Measurements from ENCODE around the gene DNAH14. TPM values are rescaled to one million over a fixed set of nuclear protein-coding genes. Genes with fewer than 3 reads are reported as not detected.

The DNAH14 gene
- total and polyA plus RNA-seq, 2 of the 8 experiments (the other 6 are each of a cell fraction or from before 2014, with no cell fraction given) = 8.4 to 40.7 TPM

- 84% methylated on average over 4 of the region's 4 CpGs; no CpG with 5 or more reads in 1 of the 2 experiments for WGBS, 2 experiments (ENCODE audit: extremely low coverage in 1 of 2, insufficient coverage in 1 of 2, insufficient read length in 1 of 2, insufficient replicate concordance in 2 of 2, low coverage in 1 of 2, low lambda C conversion rate in 2 of 2, missing lambda C conversion rate in 1 of 2)
- H3K4me2 ChIP-seq (ENCODE audit: insufficient read depth in 1 of 2, low read depth in 2 of 2, low read length in 2 of 2) = no peak overlapping the region
- CTCF ChIA-PET (ENCODE audit: partially characterized antibody) = interaction anchor here (1.1 kb wide), 1 partner anchor 49 kb away, joined by 3 read pairs; no protein-coding TSS in a partner anchor
- TF ChIP-seq BACH1 (IDR thresholded peaks at IDR 0.05; ENCODE audit: low read length) = no peak
- TF ChIP-seq RXRA (IDR thresholded peaks at IDR 0.05; ENCODE audit: insufficient read depth, low read depth, low read length) = no peak
- no peak for TF ChIP-seq BCL11A (IDR thresholded peaks at IDR 0.05; ENCODE audit: low read depth in 2 of 2, low read length in 2 of 2)
- no peak for TF ChIP-seq GTF2F1 (IDR thresholded peaks at IDR 0.05; ENCODE audit: borderline replicate concordance, low read depth, low read length)
These were observed 325.2 kb downstream of the DNAH14 start for GRCh38 chr1:225254676-225255075.

More at GRCh38 chr1:225254676-225255075, 325.2 kb downstream of the DNAH14 start:
- H4K8ac ChIP-seq (ENCODE audit: extremely low read depth, insufficient read depth, low read length) = no peak overlapping the region
- no peaks in the 10 kb centered on the region for H3K79me2 ChIP-seq (ENCODE audit: control insufficient read depth in 1 of 2, insufficient read depth in 2 of 2, low read length in 2 of 2)
- no peak overlapping the region for H2AFZ ChIP-seq (ENCODE audit: low read length)
- no peak overlapping the region for H3K23ac ChIP-seq (ENCODE audit: insufficient read length)
- no peak for DNase-seq (ENCODE audit: low read depth in 1 of 2, low spot score in 2 of 2)
- no peak overlapping the region for H3K56ac ChIP-seq (replicated peaks; ENCODE audit: insufficient read length, low read depth, low read length)
- FAIRE-seq = no peak
- no peak overlapping the region for H3K14ac ChIP-seq (ENCODE audit: insufficient read length)
- no peak overlapping the region for H2BK15ac ChIP-seq (ENCODE audit: low read length)
- H3K36me3 ChIP-seq (ENCODE audit: control insufficient read depth in 2 of 4, insufficient read depth in 4 of 4, low read length in 3 of 4) = no peaks in the 10 kb centered on the region
- H2BK12ac ChIP-seq (ENCODE audit: low read depth, low read length) = no peak overlapping the region
- H2AK5ac ChIP-seq (ENCODE audit: low read depth, low read length) = no peak overlapping the region
- no peak overlapping the region for H2BK120ac ChIP-seq (replicated peaks; ENCODE audit: low read depth, low read length)
- no peaks in the 10 kb centered on the region; a peak in 1 of 4 replicates for H3K9me3 ChIP-seq (ENCODE audit: insufficient read depth in 2 of 2, low read depth in 1 of 2, low read length in 1 of 2)
- H2BK5ac ChIP-seq (ENCODE audit: low read depth, low read length) = no peak overlapping the region
- H3K18ac ChIP-seq (ENCODE audit: extremely low read depth, low read length) = no peak overlapping the region
- H3K27ac ChIP-seq (ENCODE audit: low read depth, low read length) = no peak overlapping the region
- H3K23me2 ChIP-seq (ENCODE audit: low read depth, low read length) = no peaks in the 10 kb centered on the region
- no peaks in the 10 kb centered on the region for H4K20me1 ChIP-seq (replicated peaks in 1 of 2; ENCODE audit: control insufficient read depth in 1 of 2, insufficient read depth in 2 of 2, low read length in 2 of 2)
- H3K9ac ChIP-seq (replicated peaks in 1 of 4; ENCODE audit: extremely low read depth in 1 of 4, low read depth in 3 of 4, low read length in 3 of 4) = no peak overlapping the region
- H3K79me1 ChIP-seq (ENCODE audit: low read depth, low read length) = no peaks in the 10 kb centered on the region
- no peaks in the 10 kb centered on the region for H3K4me1 ChIP-seq (replicated peaks in 1 of 4; ENCODE audit: control insufficient read depth in 3 of 4, insufficient read depth in 4 of 4, low read length in 3 of 4)
- POLR2A ChIA-PET (ENCODE audit: partially characterized antibody) = no interaction called here
- no peak overlapping the region for H4K91ac ChIP-seq (replicated peaks; ENCODE audit: insufficient read length, low read length)
- no peak overlapping the region for H3K4me3 ChIP-seq (ENCODE audit: extremely low read depth in 1 of 4, insufficient read depth in 2 of 4, low read depth in 3 of 4, low read length in 4 of 4)
- H3K4ac ChIP-seq (replicated peaks; ENCODE audit: insufficient read length, low read depth, low read length) = no peak overlapping the region
- H4K5ac ChIP-seq (ENCODE audit: insufficient read length, low read depth, low read length) = no peak overlapping the region
- H2BK20ac ChIP-seq (ENCODE audit: low read length) = no peak overlapping the region
- H3K27me3 ChIP-seq (replicated peaks in 1 of 4; ENCODE audit: control insufficient read depth in 3 of 4, extremely low read depth in 1 of 4, insufficient read depth in 3 of 4, low read length in 3 of 4) = no peaks in the 10 kb centered on the region

All from H1 (cell line).